OCI-LY1 (cell line): ENCODE measurements around the gene BMP7.

Experiments
- CTCF ChIP-seq: fragments of 200-600 bp; sonication (generic), shearing (Covaris generic); IDR thresholded peaks from 2 replicates; pipeline ENCODE4 v1.5.1; 2017; ENCODE audit warnings: mild to moderate bottlenecking, antibody characterized with exemption, low read length, moderate library complexity, mixed read lengths
- EZH2 ChIP-seq: fragments of 200-600 bp; sonication (generic), shearing (Covaris generic); IDR thresholded peaks from 2 replicates; pipeline ENCODE4 v1.8.0; 2017; ENCODE audit warnings: borderline replicate concordance, mixed run types, mild to moderate bottlenecking, antibody characterized with exemption, low read length, moderate library complexity, mixed read lengths

- TF ChIP-seq CTCF: no peak
- no peak for TF ChIP-seq EZH2
Observed at GRCh38 chr20:57131601-57132391, 134.6 kb downstream of the BMP7 start.
